ENCODE data around the gene MRPS35.
"Not testable (repeated sequence)": the region's sequence is repeated elsewhere in the genome, so short reads cannot be mapped to it uniquely, and the experiment has no call there.

Gene MRPS35

GRCh38 chr12:27709212-27709931 is 1.3 kb upstream of the MRPS35 start:
- no peak for FAIRE-seq

- no peak for FAIRE-seq
Observed at GRCh38 chr12:27709932-27710591, 570 bp upstream of the MRPS35 start.

GRCh38 chr12:27711317-27711682 is 668 bp downstream of the MRPS35 start:
- no peak for FAIRE-seq

GRCh38 chr12:27711967-27712366 is 1.3 kb downstream of the MRPS35 start:
- no peak for FAIRE-seq

GRCh38 chr12:27723212-27723611 is 12.6 kb downstream of the MRPS35 start:
- no peak for FAIRE-seq

- FAIRE-seq: no peak
Observed at GRCh38 chr12:27730097-27730588, 19.5 kb downstream of the MRPS35 start.

- FAIRE-seq: no peak
Observed at GRCh38 chr12:27732281-27732680, 21.6 kb downstream of the MRPS35 start.

- FAIRE-seq: peak; percentile 68
Observed at GRCh38 chr12:27733052-27733656, 22.5 kb downstream of the MRPS35 start.

GRCh38 chr12:27733791-27734190 is 23.2 kb downstream of the MRPS35 start:
- FAIRE-seq: no peak

GRCh38 chr12:27734321-27734720 is 23.7 kb downstream of the MRPS35 start:
- not testable (repeated sequence) for FAIRE-seq

GRCh38 chr12:27743601-27744000 is 33.0 kb downstream of the MRPS35 start:
- FAIRE-seq: no peak

- FAIRE-seq: not testable (repeated sequence)
Observed at GRCh38 chr12:27745734-27746133, 35.1 kb downstream of the MRPS35 start.

- FAIRE-seq: peak; percentile 10
Observed at GRCh38 chr12:27747111-27747820, 36.6 kb downstream of the MRPS35 start.

GRCh38 chr12:27751386-27752047 is 40.9 kb downstream of the MRPS35 start:
- no peak for FAIRE-seq

GRCh38 chr12:27754795-27755194 is 44.2 kb downstream of the MRPS35 start:
- FAIRE-seq: no peak

GRCh38 chr12:27756670-27757195 is 46.1 kb downstream of the MRPS35 start:
- FAIRE-seq: no peak

GRCh38 chr12:27762757-27763156 is 52.1 kb downstream of the MRPS35 start:
- FAIRE-seq: no peak

- FAIRE-seq: no peak
Observed at GRCh38 chr12:27766587-27766986, 56.0 kb downstream of the MRPS35 start.

- FAIRE-seq: no peak
Observed at GRCh38 chr12:27769142-27769673, 58.6 kb downstream of the MRPS35 start.

- FAIRE-seq: no peak
Observed at GRCh38 chr12:27771481-27772327, 61.1 kb downstream of the MRPS35 start.

Measured in colon (tissue), 2 donors.